IPS-20b (cell line): ENCODE results near the gene TIPIN.
"Not testable (repeated sequence)": the region's sequence is repeated elsewhere in the genome, so short reads cannot be mapped to it uniquely, and the experiment has no call there.

Source experiments
- H3K27ac ChIP-seq: one replicate; pipeline ENCODE4 v1.5.1; 2013; ENCODE audit warnings: low read length
- H3K27me3 ChIP-seq: 2 replicates; pipeline ENCODE4 v1.6.1; 2013; ENCODE audit warnings: mild to moderate bottlenecking, low read length, inconsistent platforms; ENCODE audit not compliant: insufficient read depth
- H3K36me3 ChIP-seq: 2 replicates; pipeline ENCODE4 v1.6.1; 2013; ENCODE audit warnings: low read depth, mild to moderate bottlenecking, inconsistent platforms, low read length, moderate library complexity; ENCODE audit not compliant: insufficient read depth
- H3K4me1 ChIP-seq: 2 replicates; pipeline ENCODE4 v1.6.1; 2013; ENCODE audit warnings: mild to moderate bottlenecking, control low read depth, inconsistent platforms, low read length, moderate library complexity; ENCODE audit not compliant: insufficient read depth
- H3K4me3 ChIP-seq: 2 replicates; pipeline ENCODE4 v1.5.1; 2013; ENCODE audit warnings: mild to moderate bottlenecking, low read length, inconsistent platforms
- H3K9ac ChIP-seq: 2 replicates; pipeline ENCODE4 v1.6.1; 2013; ENCODE audit warnings: low read depth, mild to moderate bottlenecking, inconsistent platforms, low read length, moderate library complexity
- H3K9me3 ChIP-seq: 2 replicates; pipeline ENCODE4 v1.6.1; 2013; ENCODE audit warnings: mild to moderate bottlenecking, low read depth, low read length, inconsistent platforms; ENCODE audit not compliant: insufficient read depth

The TIPIN gene

DNA sequence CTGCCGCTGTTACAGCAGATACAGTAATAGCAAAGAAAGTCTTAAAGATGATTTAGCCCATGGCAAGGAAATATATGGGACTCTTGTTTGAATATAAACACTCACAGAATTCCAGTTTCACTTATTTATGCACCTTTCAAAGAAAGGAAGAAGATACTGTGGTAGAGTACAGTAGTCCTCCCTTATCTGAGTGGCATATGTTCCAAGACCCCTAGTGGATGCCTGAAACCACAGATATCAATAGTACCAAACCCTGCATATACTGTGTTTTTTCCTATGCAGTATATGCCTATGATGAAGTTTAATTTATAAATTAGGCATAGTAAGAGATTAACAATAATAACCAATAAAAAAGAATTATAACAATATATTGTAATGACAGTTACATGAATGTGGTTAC lies 38.4 kb upstream of the TIPIN start:
- Histone ChIP-seq H3K4me3 (no peak overlapping the region), H3K9me3 (no peaks in the 10 kb centered on the region), H3K27ac (no peak overlapping the region), H3K27me3 (no peaks in the 10 kb centered on the region), H3K4me1 (no peaks in the 10 kb centered on the region; the same call in 1 of the 2 replicates), H3K36me3 (peaks cover 5% of the 10 kb centered on the region; the same call in 1 of the 2 replicates), H3K9ac (no peak overlapping the region)

DNA sequence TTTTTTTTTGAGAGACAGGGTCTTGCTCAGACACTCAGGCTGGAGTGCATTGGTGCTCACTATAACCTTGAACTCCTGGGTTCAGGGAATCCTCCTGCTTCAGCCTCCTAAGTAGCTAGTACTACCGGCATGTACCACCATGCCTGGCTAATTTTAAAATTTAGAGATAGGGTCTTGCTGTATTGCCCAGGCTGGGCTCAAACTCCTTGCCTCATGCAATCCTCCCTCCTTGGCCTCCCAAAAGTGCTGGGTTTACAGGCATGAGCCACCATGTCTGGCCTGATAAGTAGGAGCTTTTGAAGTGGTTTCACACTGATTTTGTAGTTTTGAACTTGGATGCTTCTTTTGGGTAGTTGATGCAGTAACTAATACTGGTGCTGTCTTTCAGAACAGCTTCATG lies 38.0 kb upstream of the TIPIN start:
- Histone ChIP-seq H3K9me3 (no peaks in the 10 kb centered on the region), H3K36me3 (peaks cover 7% of the 10 kb centered on the region; the same call in 1 of the 2 replicates), H3K9ac (no peak overlapping the region), H3K27me3 (no peaks in the 10 kb centered on the region), H3K4me1 (no peaks in the 10 kb centered on the region; the same call in 1 of the 2 replicates), H3K4me3 (no peak overlapping the region), H3K27ac (no peak overlapping the region)

DNA sequence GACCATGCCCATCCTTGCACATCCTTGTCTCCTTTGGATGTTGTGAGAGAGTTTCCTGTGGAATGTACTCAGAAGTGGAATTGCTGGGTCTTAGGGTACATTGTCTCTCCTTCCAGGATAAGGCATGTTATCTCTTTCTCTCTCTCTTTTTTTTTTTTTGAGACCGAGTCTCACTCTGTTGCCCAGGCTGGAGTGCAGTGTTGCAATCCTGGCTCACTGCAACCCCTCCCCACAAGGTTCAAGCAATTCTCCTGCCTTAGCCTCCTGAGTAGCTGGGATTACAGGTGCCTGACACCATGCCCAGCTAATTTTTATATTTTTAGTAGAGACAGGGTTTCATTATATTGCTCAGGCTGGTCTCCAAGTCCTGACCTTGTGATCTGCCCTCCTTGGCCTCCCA lies 36.6 kb upstream of the TIPIN start:
- H3K9ac ChIP-seq, H3K9me3 ChIP-seq, H3K27ac ChIP-seq, H3K4me1 ChIP-seq, H3K4me3 ChIP-seq, H3K27me3 ChIP-seq, H3K36me3 ChIP-seq: not testable (repeated sequence)

DNA sequence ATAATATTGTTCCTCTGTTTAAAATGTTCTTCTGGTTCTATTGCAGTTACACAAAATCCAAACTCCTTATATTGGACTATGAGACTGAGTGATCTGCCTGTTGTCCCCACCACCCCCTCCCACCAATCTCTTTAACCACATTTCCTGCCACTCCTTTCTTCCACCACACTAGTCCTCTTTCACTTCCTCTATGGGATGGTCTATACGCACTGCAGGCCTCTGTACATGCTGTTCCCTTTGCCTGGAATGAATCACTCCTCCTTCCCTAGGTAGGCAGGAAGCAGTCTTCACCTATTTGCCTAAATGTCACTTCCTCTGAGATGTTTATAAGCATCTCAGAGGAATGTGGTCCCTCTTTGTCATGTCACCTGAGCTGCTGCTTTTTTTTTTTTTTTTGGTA lies 34.2 kb upstream of the TIPIN start:
- no peaks in the 10 kb centered on the region for H3K27me3 ChIP-seq
- no peak overlapping the region for H3K9ac ChIP-seq
- H3K9me3 ChIP-seq = no peaks in the 10 kb centered on the region
- H3K4me3 ChIP-seq = no peak overlapping the region
- H3K36me3 ChIP-seq = peaks cover 7% of the 10 kb centered on the region; the same call in 1 of the 2 replicates
- no peak overlapping the region for H3K27ac ChIP-seq
- H3K4me1 ChIP-seq = peaks cover 8% of the 10 kb centered on the region

DNA sequence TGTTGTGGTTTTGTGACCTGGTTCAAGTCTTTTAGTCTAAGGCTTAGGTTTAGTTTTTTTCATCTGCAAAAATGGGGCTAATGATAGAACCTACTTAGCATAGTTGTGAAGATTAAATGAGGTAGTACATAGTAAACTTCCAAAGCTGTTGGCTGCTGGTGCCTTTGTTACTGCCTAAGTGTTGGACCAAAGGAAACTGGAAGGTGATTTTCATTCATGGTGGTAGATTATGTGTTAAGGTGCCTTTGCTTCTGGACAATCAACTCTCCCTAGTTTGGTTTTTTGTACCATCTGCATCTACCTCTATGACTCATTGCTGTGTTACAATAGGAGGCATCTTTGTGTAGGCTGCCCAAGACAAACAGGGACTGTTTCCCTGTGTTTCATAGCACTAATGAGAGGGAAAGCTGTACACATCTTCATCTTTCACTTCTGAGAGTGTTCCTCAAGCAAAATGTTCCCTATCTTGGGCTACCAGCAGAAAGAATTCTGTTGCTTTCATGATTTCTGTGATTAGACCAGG lies 33.4 kb upstream of the TIPIN start:
- H3K27ac ChIP-seq = no peak overlapping the region
- no peaks in the 10 kb centered on the region for H3K9me3 ChIP-seq
- no peak overlapping the region for H3K4me3 ChIP-seq
- no peaks in the 10 kb centered on the region for H3K27me3 ChIP-seq
- peaks cover 7% of the 10 kb centered on the region; the same call in 1 of the 2 replicates for H3K36me3 ChIP-seq
- H3K9ac ChIP-seq = no peak overlapping the region
- peaks cover 8% of the 10 kb centered on the region for H3K4me1 ChIP-seq

DNA sequence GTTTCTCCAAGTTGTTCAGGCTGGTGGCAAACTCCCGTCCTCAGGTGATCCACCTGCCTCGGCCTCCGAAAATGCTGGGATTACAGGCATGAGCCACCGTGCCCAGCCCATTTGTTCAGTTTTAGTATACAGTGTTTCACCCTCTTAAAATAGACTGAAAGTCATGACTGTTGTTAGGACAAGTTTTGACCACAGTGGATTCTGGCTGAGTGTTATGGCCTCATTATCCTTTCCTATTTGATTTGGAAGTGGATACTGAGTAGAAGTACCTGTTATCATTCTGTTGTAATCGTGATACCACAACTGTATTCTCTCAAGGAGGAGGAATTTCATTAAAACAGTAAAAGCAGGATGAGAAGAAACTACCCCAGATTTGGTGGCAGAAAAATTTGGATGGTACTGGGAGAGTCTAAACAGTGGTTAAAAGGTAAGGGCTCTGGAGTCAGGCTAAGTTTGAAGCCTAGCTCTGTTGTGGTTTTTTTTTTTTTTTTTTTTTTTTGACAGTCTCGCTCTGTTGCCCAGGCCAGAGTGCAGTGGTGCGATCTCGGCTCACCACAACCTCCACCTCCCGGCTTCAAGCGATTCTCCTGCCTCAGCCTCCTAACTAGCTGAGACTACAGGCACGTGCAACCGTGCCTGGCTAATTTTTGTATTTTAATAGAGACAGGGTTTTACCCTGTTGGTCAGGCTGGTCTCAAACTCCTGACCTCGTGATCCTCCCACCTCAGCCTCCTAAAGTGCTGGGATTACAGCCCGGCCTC lies 32.8 kb upstream of the TIPIN start:
- no peak overlapping the region for H3K27ac ChIP-seq
- H3K9ac ChIP-seq = no peak overlapping the region

DNA sequence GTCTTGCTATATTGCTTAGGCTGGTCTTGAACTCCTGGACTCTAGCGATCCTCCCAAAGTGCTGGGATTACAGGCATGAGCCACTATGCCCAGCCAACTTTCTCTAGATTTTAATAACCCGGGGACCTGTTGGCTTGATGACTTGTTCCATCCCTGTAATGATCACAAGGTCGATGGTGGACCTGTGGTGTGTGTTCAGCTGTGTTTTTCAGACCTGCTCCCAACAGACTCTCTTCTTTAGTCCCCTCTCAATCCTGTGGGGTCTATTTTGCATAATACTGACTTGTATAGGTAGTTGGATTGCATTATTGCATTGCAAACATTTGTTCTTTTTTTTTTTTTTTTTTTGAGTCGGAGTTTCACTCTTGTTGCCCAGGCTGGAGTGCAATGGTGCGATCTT lies 32.1 kb upstream of the TIPIN start:
- Histone ChIP-seq H3K27me3 (no peaks in the 10 kb centered on the region), H3K9me3 (no peaks in the 10 kb centered on the region), H3K36me3 (peaks cover 7% of the 10 kb centered on the region; the same call in 1 of the 2 replicates), H3K9ac (no peak overlapping the region), H3K27ac (no peak overlapping the region), H3K4me3 (peak overlapping the region; percentile 84), H3K4me1 (peaks cover 8% of the 10 kb centered on the region)

More for the DNA sequence above, 32.8 kb upstream of the TIPIN start:
- Histone ChIP-seq H3K4me3 (no peak overlapping the region), H3K9me3 (no peaks in the 10 kb centered on the region), H3K4me1 (peaks cover 8% of the 10 kb centered on the region), H3K36me3 (peaks cover 7% of the 10 kb centered on the region; the same call in 1 of the 2 replicates), H3K27me3 (no peaks in the 10 kb centered on the region)

DNA sequence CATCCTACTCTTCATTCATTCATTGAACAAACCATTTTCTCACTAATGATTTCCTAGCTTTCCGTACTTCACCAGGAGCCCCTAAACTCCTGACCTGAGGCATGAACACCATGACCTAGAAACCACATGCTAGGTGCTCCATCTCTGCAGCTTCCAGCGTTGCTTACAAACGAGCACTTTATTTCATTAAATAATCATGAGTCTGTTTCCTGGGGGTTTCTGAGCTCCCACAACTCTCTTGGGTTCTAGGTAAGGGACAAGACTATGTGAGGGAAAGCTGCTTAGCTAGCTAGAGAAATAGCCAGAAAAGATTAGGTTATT lies 31.5 kb upstream of the TIPIN start:
- Histone ChIP-seq H3K9me3 (no peaks in the 10 kb centered on the region), H3K4me1 (peaks cover 8% of the 10 kb centered on the region), H3K27ac (no peak overlapping the region), H3K4me3 (peak overlapping the region; percentile 84), H3K27me3 (no peaks in the 10 kb centered on the region), H3K9ac (peak overlapping the region; percentile 72; the same call in 1 of the 2 replicates), H3K36me3 (peaks cover 7% of the 10 kb centered on the region; the same call in 1 of the 2 replicates)

DNA sequence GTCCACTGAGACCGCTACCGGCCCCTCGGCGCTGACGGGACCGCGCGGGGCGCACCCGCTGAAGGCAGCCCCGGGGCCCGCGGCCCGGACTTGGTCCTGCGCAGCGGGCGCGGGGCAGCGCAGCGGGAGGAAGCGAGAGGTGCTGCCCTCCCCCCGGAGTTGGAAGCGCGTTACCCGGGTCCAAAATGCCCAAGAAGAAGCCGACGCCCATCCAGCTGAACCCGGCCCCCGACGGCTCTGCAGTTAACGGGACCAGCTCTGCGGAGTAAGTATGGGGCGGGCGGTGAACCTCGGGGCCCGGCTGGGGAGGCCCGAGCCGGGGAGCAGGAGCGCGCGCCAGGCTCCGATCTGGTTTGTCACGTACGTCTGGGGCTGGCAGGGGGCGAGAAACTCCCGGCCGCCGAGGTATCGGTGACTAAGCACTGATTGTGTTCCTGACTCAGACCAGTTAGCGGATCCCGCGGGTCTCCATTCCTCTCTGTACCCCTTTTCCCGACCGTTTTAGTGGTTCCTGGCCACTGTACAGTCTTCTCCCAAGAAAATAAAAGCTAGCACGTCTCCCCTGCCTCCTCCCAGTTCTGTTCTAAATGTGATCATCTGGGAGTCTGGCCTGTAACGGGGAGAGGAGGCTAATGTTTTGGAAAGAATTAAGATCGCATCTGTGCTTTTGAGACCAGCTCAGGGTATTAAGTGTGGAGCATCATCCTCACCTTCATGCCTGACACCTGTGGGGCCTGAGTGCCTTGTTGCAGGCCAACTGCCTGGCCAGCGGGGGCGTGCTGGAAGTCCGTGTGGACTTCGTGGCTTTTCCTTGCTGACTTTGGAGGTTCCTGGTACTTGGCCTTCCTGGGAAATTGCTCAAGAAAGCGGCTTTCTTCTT lies 30.9 kb upstream of the TIPIN start:
- H3K4me3 ChIP-seq = peak overlapping the region; percentile 84
- no peaks in the 10 kb centered on the region for H3K9me3 ChIP-seq
- no peak overlapping the region for H3K27ac ChIP-seq
- H3K4me1 ChIP-seq = peaks cover 8% of the 10 kb centered on the region
- H3K9ac ChIP-seq = peak overlapping the region; percentile 72; the same call in 1 of the 2 replicates
- peaks cover 7% of the 10 kb centered on the region; the same call in 1 of the 2 replicates for H3K36me3 ChIP-seq
- H3K27me3 ChIP-seq = no peaks in the 10 kb centered on the region

DNA sequence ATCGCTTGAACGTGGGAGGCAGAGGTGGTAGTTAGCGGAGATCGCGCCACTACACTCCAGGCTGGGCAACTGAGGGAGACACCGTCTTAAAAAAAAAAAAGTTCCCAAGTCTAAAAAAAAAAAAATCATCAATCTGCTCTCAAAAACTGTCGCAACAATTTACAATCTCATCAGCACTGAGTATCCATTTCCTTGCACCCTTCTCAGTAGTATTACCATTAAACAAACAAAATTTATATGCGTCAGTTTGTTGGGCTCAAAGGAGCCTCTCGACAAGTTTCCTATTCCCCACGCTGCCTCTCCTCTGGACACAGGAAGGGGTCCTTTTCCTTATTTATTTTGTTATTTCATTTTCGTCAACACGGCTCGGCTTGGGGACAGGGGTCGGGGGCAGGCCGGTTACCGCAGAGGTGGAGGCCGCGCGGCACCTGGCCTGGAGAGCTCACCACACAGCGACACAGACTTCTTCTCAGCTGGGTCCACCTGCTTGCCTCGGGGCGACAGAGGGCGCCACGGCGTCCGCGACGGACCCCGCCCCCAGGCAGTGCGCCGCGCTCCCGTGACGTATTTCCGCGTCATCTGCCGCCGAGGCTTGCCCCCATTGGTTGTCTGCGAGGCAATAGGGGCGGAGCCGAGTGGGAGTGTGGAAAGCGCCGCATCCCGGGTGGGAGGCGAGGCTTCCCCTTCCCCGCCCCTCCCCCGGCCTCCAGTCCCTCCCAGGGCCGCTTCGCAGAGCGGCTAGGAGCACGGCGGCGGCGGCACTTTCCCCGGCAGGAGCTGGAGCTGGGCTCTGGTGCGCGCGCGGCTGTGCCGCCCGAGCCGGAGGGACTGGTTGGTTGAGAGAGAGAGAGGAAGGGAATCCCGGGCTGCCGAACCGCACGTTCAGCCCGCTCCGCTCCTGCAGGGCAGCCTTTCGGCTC lies 30.0 kb upstream of the TIPIN start, which contains the start of gene MAP2K1:
Gene MAP2K1, plus strand, starts transcription at position 709 of the 920 bp plus-strand sequence. CDS start 436 bp downstream, outside the sequence.
- Histone ChIP-seq H3K36me3 (peaks cover 7% of the 10 kb centered on the region; the same call in 1 of the 2 replicates), H3K9ac (peak within 1 kb of the TSS; percentile 83; the same call in 1 of the 2 replicates), H3K9me3 (no peaks in the 10 kb centered on the region), H3K27me3 (no peaks in the 10 kb centered on the region), H3K4me1 (peaks cover 8% of the 10 kb centered on the region), H3K4me3 (peak within 1 kb of the TSS; percentile 84), H3K27ac (peak within 1 kb of the TSS; percentile 79)

DNA sequence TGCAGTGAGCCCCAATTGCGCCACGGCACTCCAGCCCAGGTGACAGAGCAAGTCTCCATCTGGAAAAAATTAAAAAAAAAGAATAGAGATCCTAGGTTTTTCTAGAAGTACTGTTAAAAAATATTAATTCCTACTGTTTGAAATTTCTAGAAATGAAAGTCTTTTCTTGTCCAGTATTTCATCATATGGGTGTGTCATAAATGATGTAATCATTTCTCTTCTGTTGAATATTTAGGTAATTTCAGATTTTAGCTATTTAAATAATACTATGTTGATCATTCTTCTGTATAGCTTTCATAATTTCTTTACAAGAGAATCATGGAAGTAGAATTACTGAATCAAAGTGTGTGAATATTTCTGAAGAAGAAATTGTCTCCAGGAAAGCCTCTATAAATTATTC lies 24.9 kb upstream of the TIPIN start:
- H3K27ac ChIP-seq, H3K4me1 ChIP-seq, H3K27me3 ChIP-seq, H3K4me3 ChIP-seq, H3K36me3 ChIP-seq, H3K9me3 ChIP-seq, H3K9ac ChIP-seq: not testable (repeated sequence)
